Cardiac septum (tissue), 1 donor: ENCODE measurements around the gene MVB12A. TPM values are rescaled to one million over a fixed set of nuclear protein-coding genes. Genes with fewer than 3 reads are reported as not detected.

Experiments
- DNase-seq: peaks from one replicate; pipeline ENCODE4 v3.0.0-alpha.2; 2020; ENCODE audit warnings: low spot score
- intact Hi-C: fragments of 100-400 bp; cut with DNase I; formaldehyde crosslinking; loops from one replicate; pipeline ENCODE4 v1.14.0; 2022
- total RNA-seq: library from RNA; stranded (reverse); fragmentation: NEBNext Ultra II Directional; extraction: Animal tissue kit (Norgen Biotek cat#: 25700); gene quantifications from one replicate; pipeline ENCODE4 v1.2.1, GENCODE V29; 2021
- donor health status: DM: no; HTN: no; CAD: no.

Gene MVB12A
- total RNA-seq, 1 donor from 2014 or later, result 14.3 TPM

GRCh38 chr19:17467471-17468301, 47.8 kb downstream of the MVB12A start:
- intact Hi-C loops, result loop anchor here (5.0 kb wide), 2 partner anchors 75 to 120 kb away; partner anchors contain the start of gene CCDC194

GRCh38 chr19:17468302-17469091, 48.6 kb downstream of the MVB12A start:
- DNase-seq, result peak; percentile 90
- intact Hi-C loops, result loop anchor here (5.0 kb wide), 2 partner anchors 76 to 121 kb away; partner anchors contain the start of gene CCDC194

More at GRCh38 chr19:17467471-17468301, 47.8 kb downstream of the MVB12A start:
- DNase-seq, result no peak

- no peak for DNase-seq
- intact Hi-C loops, result loop anchor here (5.0 kb wide), 2 partner anchors 77 to 122 kb away; partner anchors contain the start of gene CCDC194
These were observed 49.2 kb downstream of the MVB12A start for GRCh38 chr19:17469092-17469480.

- intact Hi-C loops, result loop anchor here (5.0 kb wide), 2 partner anchors 77 to 122 kb away; partner anchors contain the start of gene CCDC194
- DNase-seq, result peak; percentile 96
These were observed 49.7 kb downstream of the MVB12A start for GRCh38 chr19:17469481-17470067.

- intact Hi-C loops, result no loop called here
- peak; percentile 98 for DNase-seq
These were observed 50.4 kb downstream of the MVB12A start, which contains the start of gene SLC27A1 for GRCh38 chr19:17470068-17470841. SLC27A1 (plus strand) TSS chr19:17470524; CDS start chr19:17470541, 17 bp downstream.

- no peak for DNase-seq
- intact Hi-C loops, result no loop called here
These were observed 51.7 kb downstream of the MVB12A start for GRCh38 chr19:17471410-17472125.

GRCh38 chr19:17473041-17473440, 53.2 kb downstream of the MVB12A start:
- DNase-seq, result no peak
- intact Hi-C loops, result no loop called here

Other genes with a start within 250 kb of the MVB12A start
- gene USE1, start 204.7 kb upstream of the MVB12A start, total RNA-seq, result 29.1 TPM
- 18.8 TPM for gene OCEL1, start 193.8 kb upstream of the MVB12A start, total RNA-seq
- 50.5 TPM for gene NR2F6, start 174.1 kb upstream of the MVB12A start, total RNA-seq
- 4.7 TPM for gene USHBP1, start 155.3 kb upstream of the MVB12A start, total RNA-seq
- gene BABAM1, start 152.6 kb upstream of the MVB12A start, total RNA-seq, result 70.5 TPM
- gene ANKLE1, start 138.1 kb upstream of the MVB12A start, total RNA-seq, result 0.30 TPM
- gene ABHD8, start 116.6 kb upstream of the MVB12A start, total RNA-seq, result 8.6 TPM
- gene MRPL34, start 114.2 kb upstream of the MVB12A start, total RNA-seq, result 136 TPM
- 38.8 TPM for gene DDA1, start 110.5 kb upstream of the MVB12A start, total RNA-seq
- gene ANO8, start 85.2 kb upstream of the MVB12A start, total RNA-seq, result 7.3 TPM
- gene GTPBP3, start 82.5 kb upstream of the MVB12A start, total RNA-seq, result 9.8 TPM
- gene PLVAP, start 42.7 kb upstream of the MVB12A start, total RNA-seq, result 32.8 TPM
- gene CCDC194, start 25.9 kb upstream of the MVB12A start, total RNA-seq, result 0.40 TPM
- gene BST2, start 14.4 kb upstream of the MVB12A start, total RNA-seq, result 29.8 TPM
- gene TMEM221, start 28.6 kb downstream of the MVB12A start, total RNA-seq, result not detected
- gene NXNL1, start 40.9 kb downstream of the MVB12A start, total RNA-seq, result 0.59 TPM
- 35.9 TPM for gene SLC27A1, start 50.5 kb downstream of the MVB12A start, total RNA-seq
- gene PGLS, start 91.6 kb downstream of the MVB12A start, total RNA-seq, result 24.8 TPM
- gene COLGALT1, start 135.6 kb downstream of the MVB12A start, total RNA-seq, result 41.1 TPM